GM23248 (cell line): Measurements from ENCODE around the gene OSTN. TPM values are rescaled to one million over a fixed set of nuclear protein-coding genes. Genes with fewer than 3 reads are reported as not detected.

ENCODE experiments used
- DNase-seq: peaks from one replicate; pipeline ENCODE4 v3.0.0-alpha.2; 2015
- H2AFZ ChIP-seq: fragments of 200-600 bp; sonication (generic); 2 replicates; pipeline ENCODE4 v1.6.1; 2016; ENCODE audit warnings: antibody characterized with exemption
- H3F3A ChIP-seq: fragments of 200-600 bp; sonication (generic); 2 replicates; pipeline ENCODE4 v1.6.1; 2016; ENCODE audit warnings: mild to moderate bottlenecking, antibody characterized with exemption, mixed run types; ENCODE audit not compliant: insufficient read depth
- H3K27ac ChIP-seq: fragments of 200-600 bp; sonication (generic); 2 replicates; pipeline ENCODE4 v1.5.1; 2016; ENCODE audit warnings: mild to moderate bottlenecking
- H3K27me3 ChIP-seq: fragments of 200-600 bp; sonication (generic); replicated peaks from 2 replicates; pipeline ENCODE4 v1.6.1; 2016; ENCODE audit warnings: mild to moderate bottlenecking; ENCODE audit not compliant: insufficient read depth
- H3K36me3 ChIP-seq: fragments of 200-600 bp; sonication (generic); 2 replicates; pipeline ENCODE4 v1.6.1; 2016; ENCODE audit warnings: low read depth, mild to moderate bottlenecking
- H3K4me1 ChIP-seq: fragments of 200-600 bp; sonication (generic); 2 replicates; pipeline ENCODE4 v1.6.1; 2016; ENCODE audit warnings: mild to moderate bottlenecking; ENCODE audit not compliant: insufficient read depth
- H3K4me2 ChIP-seq: fragments of 200-600 bp; sonication (generic); one replicate; pipeline ENCODE4 v1.6.1; 2016; ENCODE audit warnings: mild to moderate bottlenecking; ENCODE audit not compliant: unreplicated experiment
- H3K4me3 ChIP-seq: fragments of 200-600 bp; sonication (generic); 2 replicates; pipeline ENCODE4 v1.5.1; 2016; ENCODE audit warnings: mild to moderate bottlenecking
- H3K79me2 ChIP-seq: fragments of 200-600 bp; sonication (generic); 2 replicates; pipeline ENCODE4 v1.6.1; 2016; ENCODE audit warnings: mild to moderate bottlenecking; ENCODE audit not compliant: insufficient read depth
- H3K9ac ChIP-seq: fragments of 200-600 bp; sonication (generic); 2 replicates; pipeline ENCODE4 v1.6.1; 2016; ENCODE audit warnings: mild to moderate bottlenecking
- H3K9me2 ChIP-seq: fragments of 200-600 bp; sonication (generic); 2 replicates; pipeline ENCODE4 v1.6.1; 2016; ENCODE audit warnings: mixed run types, mild to moderate bottlenecking, moderate library complexity; ENCODE audit not compliant: insufficient read depth
- H3K9me3 ChIP-seq: fragments of 200-600 bp; sonication (generic); one replicate; pipeline ENCODE4 v1.6.1; 2017; ENCODE audit warnings: low read depth
- H4K20me1 ChIP-seq: fragments of 200-600 bp; sonication (generic); 2 replicates; pipeline ENCODE4 v1.6.0; 2016; ENCODE audit not compliant: insufficient read depth
- EZH2 ChIP-seq: fragments of 200-600 bp; sonication (generic); IDR thresholded peaks from 2 replicates; pipeline ENCODE4 v1.6.1; 2018; ENCODE audit warnings: antibody characterized with exemption, mild to moderate bottlenecking; ENCODE audit not compliant: insufficient read depth, poor library complexity, severe bottlenecking
- EZH2phosphoT487 ChIP-seq: fragments of 200-600 bp; sonication (generic); IDR thresholded peaks from 2 replicates; pipeline ENCODE4 v1.6.1; 2018; ENCODE audit warnings: antibody characterized with exemption, moderate library complexity, mild to moderate bottlenecking, low read depth; ENCODE audit not compliant: insufficient read depth
- WGBS, 2 experiments: methylation state at CpG; one replicate each; pipeline ENCODE4 v1.1.6; 2015 to 2017; ENCODE audit warnings: low lambda C conversion rate in 2 of 2, low coverage in 1 of 2; ENCODE audit errors: missing lambda C conversion rate in 2 of 2; 5-methylcytosine and 5-hydroxymethylcytosine counted together
- in situ Hi-C: fragments of 300-500 bp; cut with MboI; formaldehyde crosslinking; loops from 2 replicates; pipeline ENCODE4 v1.15.0; 2020
- polyA plus RNA-seq: library from polyadenylated mRNA; unstranded; fragments of >200 nt; fragmentation: Nextera tagmentation; extraction: Ambion mirVana; gene quantifications from 2 replicates; pipeline ENCODE4 v1.2.1, GENCODE V29; 2016
- total RNA-seq: library from RNA; depleted of rRNA; stranded (reverse); fragments of >200 nt; shearing (Covaris generic); gene quantifications from 2 replicates; pipeline ENCODE4 v1.2.3, GENCODE V29; 2014

Gene OSTN
- total and polyA plus RNA-seq, 2 experiments from 2014 or later = not detected

DNA sequence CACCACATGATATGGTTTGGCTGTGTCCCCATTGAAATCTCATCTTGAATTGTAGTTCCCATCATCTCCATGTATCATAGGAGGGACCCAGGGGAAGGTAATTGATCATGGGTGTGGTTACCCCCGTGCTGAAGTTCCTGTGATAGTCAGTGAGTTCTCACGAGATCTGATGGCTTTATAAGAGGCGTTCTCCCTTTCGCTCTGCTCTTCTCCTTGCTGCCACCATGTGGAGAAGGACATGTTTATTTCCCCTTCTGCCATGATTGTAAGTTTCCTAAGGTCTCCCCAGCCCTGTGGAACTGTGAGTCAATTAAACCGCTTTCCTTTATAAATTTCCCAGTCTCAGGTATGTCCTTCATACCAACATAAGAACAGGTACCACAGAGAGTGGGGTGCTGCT, 21.9 kb downstream of the OSTN start:
- H2AFZ ChIP-seq = no peak overlapping the region
- H3K9me3 ChIP-seq = no peaks in the 10 kb centered on the region
- H3K4me3 ChIP-seq = no peak overlapping the region
- H3K27me3 ChIP-seq = no peaks in the 10 kb centered on the region
- H3K4me2 ChIP-seq = no peak overlapping the region
- no peaks in the 10 kb centered on the region for H4K20me1 ChIP-seq
- in situ Hi-C loops = no loop called here
- H3K9me2 ChIP-seq = no peaks in the 10 kb centered on the region
- DNase-seq = no peak
- H3K79me2 ChIP-seq = no peaks in the 10 kb centered on the region
- no peak overlapping the region for H3K9ac ChIP-seq
- no peak for TF ChIP-seq EZH2
- TF ChIP-seq EZH2phosphoT487 = no peak
- H3F3A ChIP-seq = peaks cover 6% of the 10 kb centered on the region; the same call in 1 of the 2 replicates
- H3K27ac ChIP-seq = no peak overlapping the region
- 0 out of 2 replicates have a peak, but pooled peaks cover 14% of the 10 kb centered on the region for H3K4me1 ChIP-seq
- no peaks in the 10 kb centered on the region for H3K36me3 ChIP-seq
- WGBS, 2 experiments = 60 to 75% methylated on average over 5 of the region's 5 CpGs

DNA sequence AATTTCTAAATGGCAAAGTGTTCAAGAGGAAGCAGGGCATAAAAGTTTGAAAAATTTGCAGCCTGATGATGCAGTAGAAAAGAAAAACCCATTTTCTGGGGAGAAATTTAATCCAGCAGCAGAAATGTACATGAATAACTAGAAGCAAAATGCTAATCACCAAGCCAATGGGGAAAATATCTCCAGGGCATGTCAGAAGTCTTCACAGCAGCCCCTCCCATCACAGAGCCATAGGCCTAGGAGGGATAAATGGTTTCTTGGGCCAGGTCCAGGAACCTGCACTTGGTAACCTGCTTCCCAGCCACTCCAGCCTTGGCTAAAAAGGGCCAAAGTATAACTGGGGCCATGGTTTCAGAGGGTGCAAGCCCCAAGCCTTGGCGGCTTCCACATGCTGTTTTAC, 22.6 kb downstream of the OSTN start:
- Histone ChIP-seq H3K4me1 (0 out of 2 replicates have a peak, but pooled peaks cover 10% of the 10 kb centered on the region), H3K9me3 (no peaks in the 10 kb centered on the region), H3K4me3 (no peak overlapping the region), H4K20me1 (no peaks in the 10 kb centered on the region), H3K79me2 (no peaks in the 10 kb centered on the region), H3K27me3 (no peaks in the 10 kb centered on the region), H3K9ac (no peak overlapping the region), H3K27ac (no peak overlapping the region), H3K9me2 (no peaks in the 10 kb centered on the region; the same call in 1 of the 2 replicates), H3F3A (peaks cover 6% of the 10 kb centered on the region; the same call in 1 of the 2 replicates), H3K36me3 (no peaks in the 10 kb centered on the region), H2AFZ (no peak overlapping the region), H3K4me2 (no peak overlapping the region)
- no peak for TF ChIP-seq EZH2phosphoT487
- no peak for TF ChIP-seq EZH2
- in situ Hi-C loops = no loop called here
- WGBS, 2 experiments = 94 to 100% methylated on average over 1 of the region's 1 CpG
- no peak for DNase-seq

DNA sequence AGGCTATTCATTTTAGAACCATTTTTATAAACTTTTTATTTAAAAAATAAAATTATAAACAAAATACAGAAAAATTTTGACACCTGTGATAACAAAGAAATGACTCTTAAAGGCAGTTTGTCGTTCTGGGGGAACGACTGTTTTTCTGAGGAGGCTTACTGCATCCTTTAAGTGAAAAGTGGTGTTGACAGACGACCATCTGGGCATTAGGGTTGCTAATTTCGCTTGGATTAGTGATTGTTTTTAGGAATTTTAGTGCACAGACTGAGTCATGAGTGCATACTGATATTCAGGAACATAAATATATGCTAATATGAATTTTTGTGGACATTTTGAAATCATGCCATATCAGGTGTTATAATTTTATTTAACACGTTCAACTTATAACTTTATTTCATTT, 28.5 kb downstream of the OSTN start:
- Histone ChIP-seq H3K79me2 (no peaks in the 10 kb centered on the region), H3K4me3 (no peak overlapping the region), H3K4me2 (no peak overlapping the region), H2AFZ (no peak overlapping the region), H3K9me3 (no peaks in the 10 kb centered on the region), H3K27ac (no peak overlapping the region), H3K36me3 (no peaks in the 10 kb centered on the region), H3K27me3 (no peaks in the 10 kb centered on the region), H4K20me1 (no peaks in the 10 kb centered on the region), H3F3A (no peaks in the 10 kb centered on the region), H3K9me2 (no peaks in the 10 kb centered on the region; the same call in 1 of the 2 replicates), H3K4me1 (no peaks in the 10 kb centered on the region), H3K9ac (no peak overlapping the region)
- 66 to 69% methylated on average over 5 of the region's 5 CpGs for WGBS, 2 experiments
- no peak for TF ChIP-seq EZH2phosphoT487
- DNase-seq = no peak
- in situ Hi-C loops = no loop called here

DNA sequence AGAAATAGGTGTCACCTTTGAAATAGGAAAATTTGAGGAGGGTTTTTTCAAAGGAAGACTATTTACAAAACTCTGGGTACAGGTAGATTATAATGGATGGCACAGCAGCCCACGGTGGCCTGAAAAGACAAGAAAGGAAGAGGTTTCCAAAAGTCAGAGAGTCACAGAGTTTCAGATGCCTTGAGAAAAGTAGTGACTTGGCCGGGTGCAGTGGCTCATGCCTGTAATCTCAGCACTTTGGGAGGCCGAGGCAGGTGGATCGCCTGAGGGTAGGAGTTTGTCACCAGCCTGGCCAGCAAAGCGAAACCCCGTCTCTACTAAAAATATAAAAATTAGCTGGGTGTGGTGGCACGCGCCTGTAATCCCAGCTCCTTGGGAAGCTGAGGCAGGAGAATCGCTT, 35.2 kb downstream of the OSTN start:
- no peaks in the 10 kb centered on the region for H3K27me3 ChIP-seq
- peaks cover 39% of the 10 kb centered on the region for H3F3A ChIP-seq
- TF ChIP-seq EZH2 (no peak), EZH2phosphoT487 (no peak)
- no peak overlapping the region for H3K9ac ChIP-seq
- H3K4me1 ChIP-seq = peaks cover 38% of the 10 kb centered on the region
- H3K9me3 ChIP-seq = no peaks in the 10 kb centered on the region
- no peak for DNase-seq
- no peaks in the 10 kb centered on the region for H3K9me2 ChIP-seq
- no peaks in the 10 kb centered on the region for H3K79me2 ChIP-seq
- no peaks in the 10 kb centered on the region for H4K20me1 ChIP-seq
- H3K27ac ChIP-seq = no peak overlapping the region
- in situ Hi-C loops = no loop called here
- no peak overlapping the region for H3K4me3 ChIP-seq
- WGBS, 2 experiments = 95 to 98% methylated on average over 9 of the region's 9 CpGs
- H3K4me2 ChIP-seq = no peak overlapping the region
- H2AFZ ChIP-seq = no peak overlapping the region
- no peaks in the 10 kb centered on the region for H3K36me3 ChIP-seq
